HepG2 (cell line): ENCODE measurements around the gene TLR1. TPM values are rescaled to one million over a fixed set of nuclear protein-coding genes. Genes with fewer than 3 reads are reported as not detected.

Source experiments
- ATAC-seq: fragments of 200-7000 bp; cut with Tn5 transposase; 3 replicates; pipeline ENCODE4 v1.9.1; 2020; ENCODE audit warnings: mild to moderate bottlenecking, moderate library complexity
- BruUV-seq: library from RNA; stranded (reverse); fragments of 400-500 nt; replicated peaks from 2 replicates; lab custom pipeline; 2021; lab: Mats Ljungman, UMichigan
- CTCF ChIA-PET: fragments of 300-600 bp; formaldehyde crosslinking; extraction: SDS; loops from one replicate; lab custom pipeline; 2021; ENCODE audit warnings: low total read pairs, inconsistent platforms, low intra/inter-chr PET ratio; lab: Yijun Ruan, JAX
- POLR2A ChIA-PET: fragments of 350-600 bp; sonication (Branson Sonifier 250); formaldehyde crosslinking; loops from one replicate; lab custom pipeline; 2020; ENCODE audit warnings: antibody characterized with exemption, inconsistent platforms; lab: Yijun Ruan, JAX
- DNase-seq: peaks from one replicate; pipeline ENCODE4 v3.0.0-alpha.2; 2015; ENCODE audit warnings: low spot score
- FAIRE-seq: peaks from 3 replicates; lab custom pipeline; 2011; peaks lifted over from hg19 to GRCh38; lab: Jason Lieb, UNC
- H2AFZ ChIP-seq: one replicate; pipeline ENCODE4 v1.6.1; 2011; ENCODE audit warnings: low read length, inconsistent platforms
- H3K27ac ChIP-seq: fragments of 300-600 bp; 3 replicates; pipeline ENCODE4 v1.8.0; 2011; ENCODE audit warnings: mixed run types, mild to moderate bottlenecking, mixed read lengths, low read length, inconsistent platforms; ENCODE audit not compliant: insufficient read depth; ENCODE audit errors: extremely low read length
- H3K27me3 ChIP-seq, 2 experiments: fragments of 200-600 bp in 1 of 2; 2 replicates in 1 of 2; 3 replicates in 1 of 2; pipeline versions ENCODE4 v1.6.0 to v1.8.0; 2011; ENCODE audit warnings: low read length in 2 of 2, mild to moderate bottlenecking in 2 of 2, moderate library complexity in 2 of 2, inconsistent platforms in 1 of 2; ENCODE audit not compliant: insufficient read depth in 2 of 2, control insufficient read depth in 1 of 2
- H3K36me3 ChIP-seq, 2 experiments: fragments of 200-600 bp in 1 of 2; replicated peaks in 1 of 2; 2 replicates in 1 of 2; 3 replicates in 1 of 2; pipeline versions ENCODE4 v1.5.1 to v1.8.0; 2011; ENCODE audit warnings: low read length in 2 of 2, inconsistent platforms in 1 of 2; ENCODE audit not compliant: insufficient read depth in 2 of 2, control insufficient read depth in 1 of 2
- H3K4me1 ChIP-seq: 2 replicates; pipeline ENCODE4 v1.5.1; 2012; ENCODE audit warnings: low read length, inconsistent platforms; ENCODE audit not compliant: insufficient read depth
- H3K4me2 ChIP-seq: 2 replicates; pipeline ENCODE4 v1.6.0; 2011; ENCODE audit warnings: low read depth, low read length, inconsistent platforms
- H3K4me3 ChIP-seq, 3 experiments: fragments of 200-600 bp in 1 of 3; sonication (generic), shearing (Covaris generic) in 1 of 3; replicated peaks in 1 of 3; 2 replicates each; pipeline ENCODE4 v1.5.1; 2011 to 2016; ENCODE audit warnings: low read length in 3 of 3, inconsistent platforms in 2 of 3, low read depth in 2 of 3, mild to moderate bottlenecking in 2 of 3, control low read depth in 1 of 3, mixed read lengths in 1 of 3; ENCODE audit not compliant: insufficient read depth in 1 of 3
- H3K79me2 ChIP-seq: one replicate; pipeline ENCODE4 v1.6.1; 2011; ENCODE audit warnings: low read length, inconsistent platforms; ENCODE audit not compliant: insufficient read depth
- H3K9ac ChIP-seq: 2 replicates; pipeline ENCODE4 v1.6.0; 2011; ENCODE audit warnings: mild to moderate bottlenecking, low read depth, low read length, inconsistent platforms; ENCODE audit not compliant: insufficient read depth
- H3K9me3 ChIP-seq: 2 replicates; pipeline ENCODE4 v1.5.1; 2012; ENCODE audit warnings: mild to moderate bottlenecking, low read length
- H4K20me1 ChIP-seq: 2 replicates; pipeline ENCODE4 v1.6.0; 2011; ENCODE audit warnings: inconsistent platforms, mild to moderate bottlenecking, low read length, moderate library complexity; ENCODE audit not compliant: insufficient read depth
- CTCF ChIP-seq: sonication (generic); formaldehyde crosslinking; IDR thresholded peaks from 2 replicates; pipeline ENCODE4 v1.5.0; 2020; ENCODE audit warnings: mild to moderate bottlenecking, missing genetic modification reagents, moderate library complexity
- JUN ChIP-seq: sonication (generic); formaldehyde crosslinking; IDR thresholded peaks from 2 replicates; pipeline ENCODE4 v1.4.0; 2020; ENCODE audit warnings: mild to moderate bottlenecking, missing genetic modification reagents
- PATZ1 ChIP-seq: sonication (generic); formaldehyde crosslinking; IDR thresholded peaks from 2 replicates; pipeline ENCODE4 v1.4.0; 2020; ENCODE audit warnings: missing genetic modification reagents
- SMAD1 ChIP-seq: sonication (generic); formaldehyde crosslinking; IDR thresholded peaks from 2 replicates; pipeline ENCODE4 v1.4.0; 2020; ENCODE audit warnings: missing genetic modification reagents, low read depth, mild to moderate bottlenecking, borderline replicate concordance
- SMC3 ChIP-seq: IDR thresholded peaks from 2 replicates; pipeline ENCODE4 v1.6.1; 2011; ENCODE audit warnings: low read length, improper control_type of control experiment
- STAG1 ChIP-seq: sonication (generic); formaldehyde crosslinking; IDR thresholded peaks from 2 replicates; pipeline ENCODE4 v1.4.0; 2020; ENCODE audit warnings: missing genetic modification reagents
- ZNF318 ChIP-seq: sonication (generic); formaldehyde crosslinking; IDR thresholded peaks from 2 replicates; pipeline ENCODE4 v1.4.0; 2020; ENCODE audit warnings: mild to moderate bottlenecking, missing genetic modification reagents
- WGBS: methylation state at CpG from one replicate; pipeline ENCODE4 v1.1.6; 2017; ENCODE audit warnings: low lambda C conversion rate; 5-methylcytosine and 5-hydroxymethylcytosine counted together
- in situ Hi-C: cut with HindIII; loops from 2 replicates; pipeline ENCODE4 v1.10.0; 2017; ENCODE audit warnings: low pct_unique_long_range_greater_than_20kb; ENCODE audit not compliant: extremely low pct_ligation_motif_present
- intact Hi-C: fragments of 100-400 bp; cut with micrococcal nuclease; formaldehyde crosslinking; loops from one replicate; pipeline ENCODE4 v1.10.0; 2022; ENCODE audit not compliant: unreplicated experiment
- polyA plus RNA-seq, 8 experiments: library from polyadenylated mRNA; depleted of rRNA in 3 of 8; stranded (reverse) in 7 of 8; unstranded in 1 of 8; fragments of >200 nt; fragmentation: Illumina TruSeq in 4 of 8; extraction: Trizol in 4 of 8; gene quantifications; 2 replicates each; pipeline versions ENCODE4 v1.2.1 to v1.2.3, GENCODE V29; 2011 to 2016; ENCODE audit warnings: low read depth in 4 of 8, missing spikeins in 1 of 8, mixed read lengths in 1 of 8; ENCODE audit not compliant: insufficient read depth in 1 of 8
- total RNA-seq, 5 experiments: library from RNA; depleted of rRNA; stranded (reverse); fragments of >200 nt; fragmentation: Illumina TruSeq; extraction: Trizol; gene quantifications; 2 replicates each; pipeline ENCODE4 v1.2.3, GENCODE V29; 2016; ENCODE audit warnings: low read depth in 1 of 5

Gene TLR1
- total and polyA plus RNA-seq, 2 of the 13 experiments (the other 11 are each of a cell fraction or from before 2014, with no cell fraction given), result 0.08 to 0.11 TPM

- TF ChIP-seq SMC3 (peak; percentile 49; the same call in 1 of the 2 replicates), SMAD1 (no peak), PATZ1 (CRISPR knock-in tag) (no peak), CTCF (CRISPR knock-in tag) (peak; percentile 54), ZNF318 (CRISPR knock-in tag) (no peak), JUN (no peak), STAG1 (CRISPR knock-in tag) (peak; percentile 56)
- Histone ChIP-seq H3K4me1 (peaks cover 7% of the 10 kb centered on the region), H3K27ac (no peak within 1 kb of the TSS), H3K9ac (no peak within 1 kb of the TSS), H4K20me1 (no peaks in the 10 kb centered on the region), H3K27me3 (0 out of 5 replicates have a peak, but pooled peaks cover 0 to 8% of the 10 kb centered on the region in 2 experiments), H3K36me3 (no peaks in the 10 kb centered on the region), H3K9me3 (no peaks in the 10 kb centered on the region), H3K4me2 (no peak within 1 kb of the TSS), H2AFZ (no peak within 1 kb of the TSS), H3K79me2 (no peaks in the 10 kb centered on the region), H3K4me3 (no peak within 1 kb of the TSS)
- FAIRE-seq (no peak), DNase-seq (peak; percentile 20), ATAC-seq (peak; percentile 71)
- in situ Hi-C loops (no loop called here), intact Hi-C loops (loop anchor here (1.0 kb wide), 1 partner anchor 23 kb away; no protein-coding TSS in a partner anchor)
- 20% methylated on average over 12 of the region's 12 CpGs for WGBS
- POLR2A ChIA-PET, result interaction anchor here (0.6 kb wide), 1 partner anchor 668 kb away, joined by 3 read pairs; no protein-coding TSS in a partner anchor
- CTCF ChIA-PET, result interaction anchor here (0.7 to 1.9 kb wide), 4 partner anchors 22 to 603 kb away, joined by 3 to 16 read pairs (median 3); partner anchors contain the start of genes TLR1 and TLR6
- BruUV-seq, result no TSS peak
Observed at GRCh38 chr4:38782452-38783108, 22.0 kb downstream of the TLR1 start, which contains the start of gene TLR10. TLR10 (minus strand) TSS chr4:38782990; CDS start chr4:38775590, 7,400 bp downstream.
